ENCODE results near the gene TBC1D1. TPM values are rescaled to one million over a fixed set of nuclear protein-coding genes. Genes with fewer than 3 reads are reported as not detected.
A peak's percentile ranks its signal among the peaks of the same experiment; 100 is the strongest.

TBC1D1 gene
- total RNA-seq, 3 donors from 2014 or later (not counting 1 experiment from before 2014, with no cell fraction given), result 59.2 to 78.6 (median 68.5) TPM

DNA sequence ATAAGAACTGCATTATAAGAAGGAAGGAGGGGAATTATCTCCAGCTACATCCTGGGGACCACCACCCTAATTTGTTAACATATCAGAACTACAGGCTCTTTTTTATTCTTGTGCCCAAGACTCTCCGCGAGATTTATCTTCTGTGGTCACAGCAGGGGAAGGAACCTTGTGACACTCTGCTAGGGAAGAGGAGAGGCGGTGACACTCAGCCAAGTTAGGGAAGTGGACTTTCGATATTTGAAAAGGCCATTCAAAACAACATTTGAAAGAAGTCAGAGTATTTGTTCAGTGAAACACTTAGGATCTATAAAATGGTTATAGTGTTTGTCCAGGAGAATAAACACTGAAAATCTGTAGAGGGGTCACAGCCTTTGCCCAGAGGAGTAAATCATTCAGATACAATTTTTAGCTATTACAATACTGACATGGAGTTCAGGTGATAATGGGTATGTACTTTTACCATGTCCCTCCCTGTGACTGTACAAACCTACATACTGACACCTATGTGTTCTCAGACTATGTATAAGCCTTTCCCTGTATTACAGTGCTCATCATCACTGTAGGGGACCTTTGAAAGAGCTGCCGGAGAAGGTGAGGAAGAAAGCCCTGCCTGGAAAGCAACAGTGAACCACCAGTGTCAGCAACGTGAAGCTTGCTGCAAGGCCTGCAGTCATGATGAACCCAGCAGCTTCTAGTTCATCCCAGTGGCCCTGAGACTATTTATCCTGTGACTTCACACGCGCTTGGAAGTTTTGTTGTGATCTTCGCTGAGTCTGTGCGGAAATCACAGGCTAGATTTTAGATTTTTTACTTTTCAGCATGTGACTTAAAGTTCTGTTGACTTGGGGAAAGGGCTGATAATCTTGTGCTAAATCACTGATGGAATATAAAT lies 60.8 kb downstream of the TBC1D1 start:
- Mint-ChIP-seq H3K4me3 (no peak overlapping the region), H3K27me3 (ENCODE audit: low read depth in 2 of 2) (no peaks in the 10 kb centered on the region), H3K27ac (peak overlapping the region in 1 of 2 donors; percentile 58), H3K36me3 (no peaks in the 10 kb centered on the region), H3K4me1 (peaks cover 38 to 41% of the 10 kb centered on the region in 2 donors), H3K9me3 (no peaks in the 10 kb centered on the region)
- 73% methylated on average over 10 of the region's 10 CpGs for WGBS (ENCODE audit: insufficient coverage)
- TF ChIP-seq, protein P1, sequence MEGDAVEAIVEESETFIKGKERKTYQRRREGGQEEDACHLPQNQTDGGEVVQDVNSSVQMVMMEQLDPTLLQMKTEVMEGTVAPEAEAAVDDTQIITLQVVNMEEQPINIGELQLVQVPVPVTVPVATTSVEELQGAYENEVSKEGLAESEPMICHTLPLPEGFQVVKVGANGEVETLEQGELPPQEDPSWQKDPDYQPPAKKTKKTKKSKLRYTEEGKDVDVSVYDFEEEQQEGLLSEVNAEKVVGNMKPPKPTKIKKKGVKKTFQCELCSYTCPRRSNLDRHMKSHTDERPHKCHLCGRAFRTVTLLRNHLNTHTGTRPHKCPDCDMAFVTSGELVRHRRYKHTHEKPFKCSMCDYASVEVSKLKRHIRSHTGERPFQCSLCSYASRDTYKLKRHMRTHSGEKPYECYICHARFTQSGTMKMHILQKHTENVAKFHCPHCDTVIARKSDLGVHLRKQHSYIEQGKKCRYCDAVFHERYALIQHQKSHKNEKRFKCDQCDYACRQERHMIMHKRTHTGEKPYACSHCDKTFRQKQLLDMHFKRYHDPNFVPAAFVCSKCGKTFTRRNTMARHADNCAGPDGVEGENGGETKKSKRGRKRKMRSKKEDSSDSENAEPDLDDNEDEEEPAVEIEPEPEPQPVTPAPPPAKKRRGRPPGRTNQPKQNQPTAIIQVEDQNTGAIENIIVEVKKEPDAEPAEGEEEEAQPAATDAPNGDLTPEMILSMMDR (IDR thresholded peaks at IDR 0.05), result no peak
- no peak overlapping the region for H3K4me3 ChIP-seq (ENCODE audit: low read length)
- no peaks in the 10 kb centered on the region for H3K9me3 ChIP-seq (ENCODE audit: control insufficient read depth, insufficient read depth, low read length)
- ATAC-seq (no peak), DNase-seq (no peak)
- no peak overlapping the region for H3K27ac ChIP-seq (ENCODE audit: low read length)
- peaks cover 10% of the 10 kb centered on the region for H3K4me1 ChIP-seq (ENCODE audit: control insufficient read depth, insufficient read depth, low read length)
- peaks cover 3% of the 10 kb centered on the region for H3K36me3 ChIP-seq (ENCODE audit: control insufficient read depth, insufficient read depth, low read length)
- no peaks in the 10 kb centered on the region for H3K27me3 ChIP-seq (ENCODE audit: control insufficient read depth, insufficient read depth, low read length)
- intact Hi-C loops (cut with micrococcal nuclease), result no loop called here

GRCh38 chr4:37953156-37953555 lies 62.3 kb downstream of the TBC1D1 start:
- Histone ChIP-seq H3K4me3 (ENCODE audit: low read length) (no peak overlapping the region), H3K4me1 (ENCODE audit: control insufficient read depth, insufficient read depth, low read length) (peaks cover 5% of the 10 kb centered on the region), H3K36me3 (ENCODE audit: control insufficient read depth, insufficient read depth, low read length) (peaks cover 3% of the 10 kb centered on the region), H3K27me3 (ENCODE audit: control insufficient read depth, insufficient read depth, low read length) (no peaks in the 10 kb centered on the region), H3K27ac (ENCODE audit: low read length) (no peak overlapping the region), H3K9me3 (ENCODE audit: control insufficient read depth, insufficient read depth, low read length) (no peaks in the 10 kb centered on the region)
- H3K27me3 Mint-ChIP-seq (ENCODE audit: low read depth in 2 of 2), result no peaks in the 10 kb centered on the region
- H3K9me3 Mint-ChIP-seq, result no peaks in the 10 kb centered on the region
- no peak for ATAC-seq
- no peak overlapping the region for H3K27ac Mint-ChIP-seq
- peaks cover 27 to 30% of the 10 kb centered on the region in 2 donors for H3K4me1 Mint-ChIP-seq
- TF ChIP-seq, protein P1 (IDR thresholded peaks at IDR 0.05), result no peak
- no peaks in the 10 kb centered on the region for H3K36me3 Mint-ChIP-seq
- H3K4me3 Mint-ChIP-seq, result no peak overlapping the region
- intact Hi-C loops (cut with micrococcal nuclease), result no loop called here
- no peak for DNase-seq
- 100% methylated on average over 1 of the region's 1 CpG for WGBS (ENCODE audit: insufficient coverage)

GRCh38 chr4:37953620-37954293 lies 62.9 kb downstream of the TBC1D1 start:
- Mint-ChIP-seq H3K36me3 (no peaks in the 10 kb centered on the region), H3K4me3 (no peak overlapping the region), H3K4me1 (peaks cover 21 to 25% of the 10 kb centered on the region in 2 donors), H3K9me3 (no peaks in the 10 kb centered on the region), H3K27ac (no peak overlapping the region), H3K27me3 (ENCODE audit: low read depth in 2 of 2) (no peaks in the 10 kb centered on the region)
- no peak overlapping the region for H3K27ac ChIP-seq (ENCODE audit: low read length)
- no peaks in the 10 kb centered on the region for H3K27me3 ChIP-seq (ENCODE audit: control insufficient read depth, insufficient read depth, low read length)
- no peak overlapping the region for H3K4me3 ChIP-seq (ENCODE audit: low read length)
- ATAC-seq (no peak), DNase-seq (no peak)
- WGBS (ENCODE audit: insufficient coverage), result 77% methylated on average over 5 of the region's 7 CpGs
- H3K4me1 ChIP-seq (ENCODE audit: control insufficient read depth, insufficient read depth, low read length), result no peaks in the 10 kb centered on the region
- TF ChIP-seq, protein P1 (IDR thresholded peaks at IDR 0.05), result no peak
- intact Hi-C loops (cut with micrococcal nuclease), result no loop called here
- no peaks in the 10 kb centered on the region for H3K9me3 ChIP-seq (ENCODE audit: control insufficient read depth, insufficient read depth, low read length)
- peaks cover 3% of the 10 kb centered on the region for H3K36me3 ChIP-seq (ENCODE audit: control insufficient read depth, insufficient read depth, low read length)
